Right kidney (tissue), 1 donor: Measurements from ENCODE around the gene PALM3.
A peak's percentile ranks its signal among the peaks of the same experiment; 100 is the strongest.
"Not testable (repeated sequence)": the region's sequence is repeated elsewhere in the genome, so short reads cannot be mapped to it uniquely, and the experiment has no call there.

ENCODE experiments used
- DNase-seq: peaks from one replicate; pipeline ENCODE4 v3.0.0-alpha.2; 2016

The PALM3 gene

GRCh38 chr19:14031719-14032480 lies 30.0 kb downstream of the PALM3 start, which contains the start of gene IL27RA:
IL27RA (plus strand) TSS chr19:14031762; CDS start chr19:14031873, 111 bp downstream.
- DNase-seq = peak; percentile 90

DNA sequence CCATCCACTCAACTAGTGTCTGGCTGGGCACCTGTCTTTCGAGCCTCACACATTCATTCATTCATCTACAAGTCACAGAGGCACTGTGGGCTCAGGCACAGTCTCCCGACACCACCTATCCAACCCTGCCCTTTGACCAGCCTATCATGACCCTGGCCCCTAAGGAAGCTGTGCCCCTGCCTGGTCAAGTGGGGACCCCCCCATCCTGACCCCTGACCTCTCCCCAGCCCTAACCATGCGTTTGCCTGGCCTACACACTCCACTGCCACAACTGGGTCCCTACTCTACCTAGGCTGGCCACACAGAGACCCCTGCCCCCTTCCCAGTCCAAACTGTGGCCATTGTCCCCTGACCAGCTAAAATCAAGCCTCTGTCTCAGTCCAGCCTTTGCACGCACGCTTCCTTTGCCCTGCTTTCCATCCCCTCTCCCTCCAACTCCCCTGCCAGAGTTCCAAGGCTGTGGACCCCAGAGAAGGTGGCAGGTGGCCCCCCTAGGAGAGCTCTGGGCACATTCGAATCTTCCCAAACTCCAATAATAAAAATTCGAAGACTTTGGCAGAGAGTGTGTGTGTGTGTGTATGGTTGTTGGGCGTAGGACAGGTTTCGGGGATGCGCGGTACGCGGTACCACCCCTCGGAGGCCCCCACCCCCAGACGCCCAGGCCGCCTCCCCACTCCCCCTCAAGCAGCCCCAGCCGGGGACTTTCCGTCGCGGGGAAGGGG lies 30.7 kb downstream of the PALM3 start:
- DNase-seq = no peak

DNA sequence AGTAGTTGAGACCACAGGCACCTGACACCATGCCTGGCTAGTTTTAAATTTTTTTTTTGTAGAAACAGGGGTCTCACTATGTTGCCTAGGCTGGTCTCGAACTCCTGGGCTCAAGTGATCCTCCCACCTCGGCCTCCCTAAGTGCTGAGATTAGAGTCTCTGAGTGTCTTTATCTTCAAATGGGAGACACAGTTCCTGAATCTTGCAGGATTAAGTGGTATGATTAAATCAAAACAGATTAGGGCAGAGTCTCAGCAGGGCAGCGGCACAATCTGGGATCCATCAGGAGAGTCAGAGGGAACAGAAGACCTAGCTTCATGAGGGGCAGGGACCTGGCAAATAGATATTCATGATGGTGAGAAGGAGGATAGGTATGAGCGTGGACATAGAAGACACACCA lies 33.0 kb downstream of the PALM3 start:
- no peak for DNase-seq

DNA sequence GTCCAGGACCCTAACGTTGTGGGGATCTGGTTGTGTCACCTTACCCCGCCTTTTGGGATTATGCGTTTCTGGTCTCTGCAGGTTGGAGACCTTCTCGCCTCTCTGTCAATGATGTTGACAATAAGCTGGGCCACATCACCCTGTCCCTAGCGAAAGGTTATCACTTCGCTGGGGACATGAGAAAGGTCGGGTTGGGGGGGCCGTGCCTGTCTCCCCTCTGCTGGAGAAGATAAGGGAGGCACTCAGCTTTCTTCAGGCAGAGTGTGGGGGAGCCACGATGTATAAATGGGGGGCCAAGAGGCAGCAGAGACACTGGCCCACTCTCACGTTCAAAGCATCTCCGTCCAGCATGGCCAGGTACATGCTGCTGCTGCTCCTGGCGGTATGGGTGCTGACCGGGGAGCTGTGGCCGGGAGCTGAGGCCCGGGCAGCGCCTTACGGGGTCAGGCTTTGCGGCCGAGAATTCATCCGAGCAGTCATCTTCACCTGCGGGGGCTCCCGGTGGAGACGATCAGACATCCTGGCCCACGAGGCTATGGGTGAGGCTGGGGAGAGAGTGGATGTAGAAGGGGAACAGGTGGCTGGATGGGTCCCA lies 33.9 kb downstream of the PALM3 start, which contains the start of gene RLN3:
Gene RLN3, plus strand, starts transcription at position 293 of the 595 bp plus-strand sequence. Its CDS starts 57 bp downstream, at position 350.
- no peak for DNase-seq

- not testable (repeated sequence) for DNase-seq
Measured at GRCh38 chr19:14026652-14027192, 35.2 kb downstream of the PALM3 start.

- DNase-seq = no peak
Measured at GRCh38 chr19:14023404-14024235, 38.3 kb downstream of the PALM3 start.

DNA sequence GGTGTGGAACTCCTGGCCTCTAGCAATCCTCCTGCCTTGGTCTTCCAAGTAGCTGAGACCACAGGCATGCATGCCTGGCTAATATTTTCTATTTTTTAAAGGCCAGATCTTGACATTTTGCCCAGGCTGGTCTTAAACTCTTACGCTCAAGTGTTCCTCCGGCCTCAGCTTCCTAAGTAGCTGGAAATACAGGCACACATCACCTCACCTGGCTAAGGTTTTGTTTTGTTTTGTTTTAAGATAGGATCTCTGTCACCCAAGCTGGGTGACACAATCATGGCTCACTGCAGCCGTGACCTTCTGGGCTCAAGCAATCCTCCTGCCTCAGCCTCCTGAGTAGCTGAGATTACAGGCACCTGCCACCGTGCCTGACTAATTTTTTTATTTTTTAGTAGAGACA lies 39.4 kb downstream of the PALM3 start:
- no peak for DNase-seq

- DNase-seq = no peak
Measured at GRCh38 chr19:14021474-14021873, 40.4 kb downstream of the PALM3 start.

GRCh38 chr19:14019739-14020138 lies 42.1 kb downstream of the PALM3 start:
- not testable (repeated sequence) for DNase-seq

DNA sequence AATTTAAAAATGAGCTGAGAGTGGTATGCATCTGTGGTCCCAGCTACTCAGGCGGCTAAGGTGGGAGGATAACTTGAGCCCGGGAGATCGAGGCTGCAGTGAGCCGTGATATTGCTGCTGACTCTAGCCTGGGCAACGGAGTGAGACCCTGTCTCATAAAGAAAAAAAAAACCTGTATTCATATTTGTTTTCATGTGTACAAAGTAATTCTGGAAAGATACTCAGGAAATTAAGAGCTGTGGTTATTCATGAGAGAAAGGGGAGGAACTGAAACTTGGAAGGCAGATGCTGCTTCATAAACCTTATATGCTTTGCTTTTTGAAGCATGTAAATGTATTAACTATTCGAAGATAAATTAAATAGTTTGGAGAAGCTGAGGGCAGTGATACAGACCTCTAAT lies 42.8 kb downstream of the PALM3 start:
- no peak for DNase-seq

DNA sequence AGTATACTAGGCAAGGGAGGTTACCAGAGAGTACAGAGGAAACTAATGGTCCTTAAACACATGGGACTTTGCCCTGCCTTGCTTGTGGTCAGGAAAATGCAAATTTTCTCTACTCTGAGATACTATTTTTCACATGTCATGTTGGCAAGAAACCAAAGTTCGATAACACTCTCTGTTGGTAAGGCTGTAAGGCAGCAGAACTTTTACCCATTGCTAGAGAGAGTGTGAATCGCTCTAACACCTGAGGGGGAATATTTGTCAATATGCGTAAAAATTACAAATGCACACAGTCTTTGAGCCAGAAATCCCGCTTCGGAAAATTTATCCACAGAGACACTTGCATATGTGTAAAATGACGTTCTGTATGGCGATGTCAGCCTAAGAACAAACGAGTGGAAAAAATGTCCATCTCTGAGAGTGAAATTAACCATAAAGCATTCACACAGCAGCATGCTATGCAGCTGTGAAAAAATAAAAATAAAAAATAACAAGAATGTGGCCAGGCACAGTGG lies 46.3 kb downstream of the PALM3 start:
- DNase-seq = no peak

DNA sequence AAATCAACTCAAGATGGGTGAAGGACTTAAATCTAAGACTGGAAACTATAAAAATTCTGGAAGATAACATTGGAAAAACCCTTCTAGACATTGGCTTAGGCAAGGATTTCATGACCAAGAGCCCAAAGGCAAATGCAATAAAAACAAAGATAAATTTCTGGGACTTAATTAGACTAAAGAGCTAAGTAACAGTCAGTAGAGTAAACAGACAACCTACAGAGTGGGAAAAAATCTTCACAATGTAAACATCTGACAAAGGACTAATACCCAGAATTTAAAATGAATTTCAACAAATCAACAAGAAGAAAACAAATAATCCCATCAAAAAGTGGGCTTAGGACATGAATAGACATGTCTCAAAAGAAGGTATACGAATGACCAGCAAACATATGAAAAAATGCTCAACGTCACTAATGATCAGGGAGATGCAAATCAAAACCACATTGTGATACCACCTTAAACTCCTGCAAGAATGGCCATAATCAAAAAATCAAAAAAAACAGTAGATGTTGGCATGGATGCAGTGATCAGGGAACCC lies 49.4 kb downstream of the PALM3 start:
- no peak for DNase-seq

DNA sequence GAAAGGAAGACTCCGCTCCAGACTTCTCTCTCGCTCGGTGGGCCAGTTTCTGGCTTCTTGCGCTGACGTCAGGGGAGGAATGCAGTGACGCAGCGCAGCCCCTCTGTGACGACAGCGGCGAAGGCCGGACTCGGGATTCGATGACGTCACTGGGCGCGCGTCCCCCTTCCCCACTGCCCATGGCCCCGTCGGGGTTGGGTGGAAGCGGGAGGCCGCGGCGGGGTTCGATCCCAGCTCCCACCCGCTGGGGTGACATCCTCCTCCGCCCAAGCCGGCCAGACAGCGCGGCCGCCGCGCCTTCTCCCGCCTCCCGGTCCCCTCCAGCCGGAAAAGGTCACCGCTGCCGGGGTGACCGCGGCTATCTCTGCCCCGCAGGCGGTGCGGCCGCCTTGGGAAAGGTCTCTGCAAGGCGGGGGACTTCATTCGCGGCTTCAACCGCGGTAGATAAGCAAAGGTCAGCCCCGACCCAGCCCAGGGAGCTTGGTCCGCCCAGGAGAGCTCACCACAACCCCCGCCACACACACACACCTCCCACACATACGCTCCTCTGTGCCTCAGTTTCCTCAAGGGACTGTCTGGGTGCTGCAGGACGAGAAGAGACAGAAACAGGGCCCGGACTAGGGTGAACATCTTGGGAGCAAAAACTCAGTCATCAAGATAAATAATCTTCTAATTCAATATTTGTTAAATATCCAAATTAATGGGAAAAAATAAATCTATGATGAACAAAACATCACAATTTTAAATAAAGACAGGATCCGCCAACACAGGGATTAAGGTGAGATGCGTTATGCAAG lies 54.9 kb downstream of the PALM3 start:
- DNase-seq = peak; percentile 100

GRCh38 chr19:14006085-14006765 lies 55.7 kb downstream of the PALM3 start, which contains the start of gene RFX1:
RFX1 (minus strand) TSS chr19:14006320; CDS start chr19:13993843, 12,477 bp downstream.
- no peak for DNase-seq

DNA sequence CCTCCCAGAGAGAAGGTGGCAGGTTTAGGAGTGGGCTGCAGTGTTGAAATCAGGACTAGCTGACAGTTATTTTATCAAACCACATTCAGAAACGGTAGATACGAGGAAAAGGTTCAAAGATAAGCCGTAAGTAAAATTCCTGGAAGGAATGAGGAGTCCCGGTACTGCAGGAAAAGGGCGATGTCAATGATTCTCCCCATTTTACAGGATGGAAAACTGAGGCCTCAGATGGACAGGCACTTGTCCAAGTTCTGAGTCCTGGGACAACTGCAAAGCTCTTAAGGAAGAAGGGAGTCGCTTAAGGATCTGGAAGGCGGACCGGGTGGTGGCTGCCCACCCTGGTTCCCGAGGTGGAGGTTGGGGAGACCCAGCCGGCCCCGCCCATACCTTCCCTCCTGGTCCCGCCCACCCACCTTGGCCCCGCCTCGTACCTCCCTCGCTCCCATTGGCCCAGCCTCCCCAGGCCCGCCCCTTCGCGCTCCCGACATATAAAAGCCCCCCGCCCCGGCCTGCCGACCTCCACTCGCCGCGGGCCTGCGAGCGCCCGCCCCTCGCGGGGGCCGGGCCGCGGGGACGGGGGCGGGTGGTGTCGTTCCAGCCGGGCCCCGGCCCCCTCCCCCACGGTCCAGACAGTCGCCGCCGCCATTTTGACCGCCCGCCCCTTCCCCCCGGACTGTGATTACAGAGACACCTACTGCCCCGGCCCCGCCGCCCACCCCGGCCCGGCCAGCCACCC lies 56.4 kb downstream of the PALM3 start:
- peak; percentile 63 for DNase-seq

DNA sequence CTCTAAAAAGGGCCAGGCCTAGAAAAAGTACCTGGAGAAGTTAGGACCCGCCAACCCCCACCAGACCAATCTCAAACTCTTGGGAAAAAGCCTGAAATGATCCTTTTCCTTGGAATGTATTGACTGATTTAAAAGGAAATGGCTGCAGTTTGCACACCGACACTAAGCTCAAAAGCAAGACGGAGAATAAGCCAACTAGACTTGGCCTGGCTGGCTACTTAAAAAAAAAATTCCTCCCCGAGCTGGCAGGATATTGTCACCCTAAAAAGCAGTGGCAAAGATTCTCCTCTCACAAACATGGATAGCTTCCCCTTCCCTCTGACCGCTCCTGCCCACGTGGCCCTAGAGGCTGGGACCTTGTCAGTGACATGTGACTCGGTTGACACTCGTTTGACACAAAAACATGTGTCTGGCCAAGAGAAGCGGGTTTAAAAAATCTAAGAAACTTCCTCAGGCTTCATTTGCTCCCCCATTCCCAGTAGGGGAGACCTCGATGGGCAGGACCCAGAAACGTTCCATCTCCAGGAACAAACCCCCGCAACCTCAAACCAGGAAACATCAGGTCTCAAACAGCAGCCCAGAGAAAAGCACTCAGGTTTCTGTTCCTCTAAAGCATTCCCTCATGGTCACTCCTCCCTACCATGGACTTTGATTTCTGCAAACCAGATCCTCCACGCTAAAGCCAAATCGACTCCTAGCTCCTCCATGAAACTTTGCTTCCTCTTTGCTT lies 57.1 kb downstream of the PALM3 start:
- DNase-seq = no peak
